ENCODE results near the gene UBN2.

The UBN2 gene

DNA sequence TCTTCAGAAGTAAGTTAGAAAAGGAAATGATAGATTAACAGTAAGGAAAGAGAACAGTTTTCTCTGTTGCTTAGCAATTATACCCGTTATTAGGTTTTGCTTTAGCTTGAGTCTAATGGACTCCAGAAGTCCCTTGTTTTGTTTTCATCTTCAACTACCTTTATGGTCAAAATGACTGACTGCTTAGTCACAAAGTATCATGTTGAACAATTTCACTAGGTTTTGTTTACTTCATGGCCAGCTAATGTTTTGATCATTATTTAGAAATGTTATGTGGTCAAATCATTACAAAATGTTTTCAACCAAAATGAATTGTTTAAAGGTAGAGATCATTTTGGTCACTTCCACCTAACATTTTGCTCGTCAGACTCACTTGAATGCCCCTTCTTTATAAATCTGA, 1.9 kb downstream of the UBN2 start:
- peak; percentile 18 for DNase-seq

- DNase-seq, result no peak
These were observed 10.2 kb downstream of the UBN2 start for GRCh38 chr7:139241258-139241657.

- no peak for DNase-seq
These were observed 11.8 kb downstream of the UBN2 start for GRCh38 chr7:139242741-139243281.

- no peak for DNase-seq
These were observed 14.4 kb downstream of the UBN2 start for GRCh38 chr7:139245401-139245800.

GRCh38 chr7:139246494-139246893, 15.5 kb downstream of the UBN2 start:
- DNase-seq, result no peak

- peak; percentile 59 for DNase-seq
These were observed 15.9 kb downstream of the UBN2 start for GRCh38 chr7:139246905-139247304.

DNA sequence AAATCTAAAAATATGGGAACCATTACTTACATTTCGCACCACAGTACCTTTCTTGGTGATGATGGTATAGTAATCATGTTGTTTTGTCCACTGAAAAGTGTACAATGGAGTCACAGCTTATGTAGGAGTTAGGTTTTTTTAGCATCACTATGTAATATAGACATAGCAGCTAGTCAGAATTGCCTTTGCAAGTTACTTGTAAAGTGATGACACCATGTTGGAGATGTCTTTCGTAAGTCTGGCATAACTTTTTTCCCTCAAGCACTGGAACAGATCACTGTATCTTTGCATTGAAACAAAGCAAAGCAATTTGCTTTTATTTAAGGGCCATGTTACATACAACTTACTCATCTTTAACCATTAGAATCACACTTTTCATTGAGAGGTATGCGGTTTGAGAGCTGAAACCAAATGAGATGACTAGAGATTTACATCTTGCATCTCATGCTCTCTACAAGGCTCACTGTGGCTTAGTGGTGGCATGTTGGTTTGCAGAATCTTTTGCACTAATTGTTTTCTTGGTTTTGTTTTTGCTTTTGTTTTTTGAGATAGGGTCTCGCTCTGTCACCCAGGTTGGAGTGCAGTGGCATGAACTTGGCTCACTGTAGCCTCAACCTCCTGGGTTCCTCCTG, 18.3 kb downstream of the UBN2 start:
- DNase-seq, result no peak

DNA sequence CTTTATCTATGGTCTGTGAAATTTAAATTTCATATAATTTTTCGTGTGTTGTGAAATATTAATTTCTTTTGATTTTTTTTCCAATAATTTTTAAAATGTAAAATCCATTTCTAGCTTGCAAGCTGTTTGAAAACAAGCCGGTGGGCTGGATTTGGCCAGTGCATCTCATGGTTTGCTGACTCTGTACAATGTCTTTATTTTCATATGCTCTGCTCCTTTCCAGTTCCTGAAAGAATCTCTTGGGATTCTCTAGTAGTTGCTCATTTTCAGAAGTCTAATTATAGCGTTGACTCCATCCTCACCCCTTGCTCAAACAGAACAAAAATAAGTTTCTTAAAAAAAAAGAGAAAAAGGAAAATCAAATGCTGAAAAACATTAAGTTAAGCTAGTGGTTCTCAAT, 21.4 kb downstream of the UBN2 start:
- DNase-seq, result no peak

GRCh38 chr7:139254281-139254680, 23.2 kb downstream of the UBN2 start:
- DNase-seq, result no peak

DNA sequence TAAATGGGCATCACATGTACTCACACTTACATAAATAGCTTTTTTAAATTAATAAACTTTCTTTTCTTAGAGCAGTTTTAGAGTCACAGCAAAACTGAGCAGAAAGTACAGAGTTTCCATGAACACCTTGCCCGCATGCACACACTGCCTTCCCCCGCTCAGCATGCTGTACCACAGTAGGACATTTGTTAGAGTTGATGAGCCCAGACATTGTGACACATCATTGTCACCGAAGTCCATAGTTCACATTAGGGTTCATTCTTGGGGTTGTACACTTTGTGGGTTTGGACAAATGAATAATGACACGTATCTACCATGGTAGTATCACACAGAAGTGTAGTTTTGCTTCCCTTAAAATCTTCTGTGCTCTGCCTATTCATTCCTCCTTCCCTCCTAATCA, 23.7 kb downstream of the UBN2 start:
- no peak for DNase-seq

- DNase-seq, result no peak
These were observed 24.3 kb downstream of the UBN2 start for GRCh38 chr7:139255290-139255689.

- no peak for DNase-seq
These were observed 28.1 kb downstream of the UBN2 start for GRCh38 chr7:139259142-139259541.

DNA sequence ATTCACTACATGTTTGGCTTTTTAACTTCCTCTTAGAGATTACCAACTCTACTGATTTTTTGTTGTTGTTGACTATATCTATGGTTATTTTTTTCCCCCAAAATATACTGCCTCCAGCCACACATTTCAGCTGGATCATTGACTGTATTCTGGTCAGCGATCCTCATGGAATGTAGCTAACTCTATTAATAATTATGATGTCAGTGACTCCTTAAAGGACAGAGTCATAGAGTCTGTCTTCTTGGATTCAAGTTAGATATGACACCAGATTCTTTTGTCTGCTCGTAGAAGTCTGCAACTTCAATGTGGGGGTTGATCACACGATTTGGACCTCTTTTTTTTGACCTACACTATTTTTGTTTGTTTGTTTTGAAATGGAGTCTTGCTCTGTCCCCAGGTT, 33.2 kb downstream of the UBN2 start:
- no peak for DNase-seq

DNA sequence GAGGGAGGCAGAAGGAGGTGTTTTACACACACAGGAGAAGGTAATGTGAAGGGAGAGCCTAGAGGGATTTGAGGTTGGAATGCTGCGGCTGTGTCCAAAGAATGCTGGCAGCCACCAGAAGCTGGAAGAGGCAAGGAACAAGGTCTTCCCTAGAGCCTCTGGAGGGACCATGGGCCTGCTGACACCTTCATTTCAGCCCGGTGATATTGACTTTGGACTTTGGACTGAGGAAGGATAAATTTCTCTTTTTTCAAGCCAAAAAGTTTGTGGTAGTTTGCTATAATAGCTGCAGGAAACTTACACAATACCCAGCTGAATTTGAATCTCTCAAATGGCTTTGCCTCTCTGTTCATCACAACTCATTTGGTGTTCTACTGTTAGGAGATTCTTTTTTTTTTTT, 34.6 kb downstream of the UBN2 start:
- DNase-seq, result no peak

DNA sequence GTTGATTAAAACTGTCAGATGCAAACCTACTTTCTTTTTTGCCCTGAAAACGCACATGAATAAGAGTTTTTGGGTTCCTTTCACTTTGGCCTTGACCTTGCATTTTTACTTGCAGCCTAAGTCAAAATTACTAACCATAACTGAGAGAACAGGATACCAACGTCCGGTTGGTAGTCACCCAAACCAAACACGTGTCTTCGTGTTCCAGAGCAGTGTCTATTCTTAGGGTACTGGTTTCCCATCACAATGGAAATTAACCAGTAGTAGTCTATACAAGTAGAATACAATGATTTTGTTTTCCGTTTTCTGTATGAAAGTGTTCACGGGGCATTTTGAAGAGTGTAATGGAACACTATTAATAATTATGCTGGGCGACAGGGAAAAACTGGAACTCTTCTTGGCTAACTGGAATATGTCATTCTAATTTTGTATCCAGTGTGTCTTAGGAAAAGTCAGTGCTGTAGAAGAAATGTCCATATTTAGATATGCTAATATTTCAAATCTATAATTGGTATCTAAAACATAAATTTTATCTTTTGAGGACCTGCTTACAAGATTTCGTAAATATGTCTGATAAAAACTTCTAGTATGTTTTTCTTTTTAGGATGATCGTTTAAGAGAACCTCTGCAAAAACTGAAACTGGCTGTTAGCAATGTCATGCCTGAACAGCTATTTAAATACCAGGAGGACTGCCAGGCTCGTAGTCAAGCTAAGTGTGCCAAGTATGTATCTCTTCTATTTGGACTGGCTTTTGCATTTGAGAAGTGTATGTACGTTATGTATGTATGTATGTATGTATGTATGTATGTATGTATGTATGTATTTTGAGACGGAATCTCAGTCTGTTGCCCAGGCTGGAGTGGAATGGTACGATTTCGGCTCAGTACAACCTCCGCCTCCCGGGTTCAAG, 40.9 kb downstream of the UBN2 start:
- DNase-seq, result no peak

- no peak for DNase-seq
These were observed 53.3 kb downstream of the UBN2 start for GRCh38 chr7:139284252-139284896.

GRCh38 chr7:139286144-139286543, 55.1 kb downstream of the UBN2 start:
- no peak for DNase-seq

- DNase-seq, result no peak
These were observed 61.8 kb downstream of the UBN2 start for GRCh38 chr7:139292821-139293220.

DNA sequence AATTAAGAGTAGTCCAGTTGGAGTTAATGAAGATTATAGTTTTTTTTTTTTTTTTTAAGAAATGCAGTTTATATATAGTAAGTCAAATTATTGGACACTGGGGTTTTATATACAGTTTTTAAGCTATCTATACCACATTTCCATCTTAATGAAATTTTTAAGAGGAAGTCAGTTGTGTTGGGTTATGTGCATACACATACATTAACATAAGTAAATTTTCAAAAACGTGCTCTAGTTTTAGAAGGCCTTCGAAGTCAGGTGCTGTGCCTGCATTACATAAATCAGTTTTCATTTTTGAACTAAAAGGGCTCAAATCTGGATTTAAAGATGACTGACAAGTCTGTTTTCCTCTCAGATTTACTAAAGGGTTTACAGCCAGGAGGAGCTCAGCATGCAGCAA, 62.5 kb downstream of the UBN2 start:
- no peak for DNase-seq

- DNase-seq, result no peak
These were observed 63.2 kb downstream of the UBN2 start for GRCh38 chr7:139294241-139294640.

GRCh38 chr7:139294951-139295575, 64.0 kb downstream of the UBN2 start:
- DNase-seq, result no peak

DNA sequence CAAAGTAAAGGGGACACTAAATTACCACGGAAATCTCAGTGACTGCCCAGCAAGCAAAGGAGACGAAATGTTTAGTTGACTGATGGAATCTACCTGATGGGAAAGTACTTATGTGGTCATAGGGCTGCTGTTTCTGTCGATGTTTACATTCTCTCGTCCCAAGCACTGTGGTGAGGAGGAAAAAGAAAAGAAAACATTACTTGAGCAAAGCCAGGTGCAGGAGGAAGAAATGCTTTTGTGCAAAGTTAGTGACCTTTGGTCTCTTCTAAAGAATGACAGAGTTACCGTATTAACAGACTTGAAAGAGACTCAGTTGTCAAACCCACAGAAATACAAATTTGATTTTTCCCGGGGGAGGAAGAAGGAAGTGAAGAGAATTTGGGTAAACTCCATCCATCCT, 66.8 kb downstream of the UBN2 start:
- no peak for DNase-seq

- DNase-seq, result no peak
These were observed 68.3 kb downstream of the UBN2 start for GRCh38 chr7:139299296-139299695.

Data from fibroblast of skin of right quadriceps (primary cell).